HepG2 (cell line): ENCODE results near the gene WDR47. TPM values are rescaled to one million over a fixed set of nuclear protein-coding genes. Genes with fewer than 3 reads are reported as not detected.
A peak's percentile ranks its signal among the peaks of the same experiment; 100 is the strongest.

ENCODE experiments used
- AGO1 ChIP-seq: fragments of 200-400 bp; formaldehyde crosslinking; IDR thresholded peaks from 2 replicates; pipeline ENCODE4 v1.6.1; 2017; ENCODE audit warnings: mild to moderate bottlenecking, low read depth, low read length, moderate library complexity; ENCODE audit not compliant: poor library complexity, severe bottlenecking
- ASH2L ChIP-seq: fragments of 300-600, 200-600 bp; sonication (generic); IDR thresholded peaks from 2 replicates; pipeline ENCODE4 v1.7.0; 2017; ENCODE audit warnings: low read depth, mild to moderate bottlenecking, moderate library complexity, mixed read lengths, low read length; ENCODE audit not compliant: insufficient read length
- ATF4 ChIP-seq, 2 experiments: fragments of 450-650 bp in 1 of 2; sonication (generic) in 1 of 2; formaldehyde crosslinking; IDR thresholded peaks; 2 replicates each; pipeline versions ENCODE4 v1.5.0 to v1.8.0; 2020 to 2022; ENCODE audit warnings: mild to moderate bottlenecking in 1 of 2, missing genetic modification reagents in 1 of 2
- GTF2F1 ChIP-seq: fragments of 150-350 bp; IDR thresholded peaks from 2 replicates; pipeline ENCODE4 v1.6.1; 2014; ENCODE audit warnings: low read length
- KDM5A ChIP-seq: fragments of 200-600 bp; sonication (generic); IDR thresholded peaks from 2 replicates; pipeline ENCODE4 v1.7.0; 2018; ENCODE audit warnings: antibody characterized with exemption, mild to moderate bottlenecking, low read length, borderline replicate concordance
- MED13 ChIP-seq: sonication (generic); formaldehyde crosslinking; IDR thresholded peaks from 2 replicates; pipeline ENCODE4 v1.5.0; 2020; ENCODE audit warnings: missing genetic modification reagents
- MYNN ChIP-seq: sonication (generic); formaldehyde crosslinking; IDR thresholded peaks from 2 replicates; pipeline ENCODE4 v1.4.0; 2020; ENCODE audit warnings: mild to moderate bottlenecking, low read depth, missing genetic modification reagents
- NKX3-1 ChIP-seq: sonication (generic); formaldehyde crosslinking; IDR thresholded peaks from 2 replicates; pipeline ENCODE4 v1.5.0; 2020; ENCODE audit warnings: missing genetic modification reagents
- RAD51 ChIP-seq: fragments of 450-650 bp; IDR thresholded peaks from 2 replicates; pipeline ENCODE4 v1.6.1; 2016; ENCODE audit warnings: borderline replicate concordance
- RORA ChIP-seq: sonication (generic); formaldehyde crosslinking; IDR thresholded peaks from 2 replicates; pipeline ENCODE4 v1.5.0; 2020; ENCODE audit warnings: mild to moderate bottlenecking, missing genetic modification reagents, moderate library complexity
- THAP9 ChIP-seq: sonication (generic); formaldehyde crosslinking; IDR thresholded peaks from 2 replicates; pipeline ENCODE4; 2020; ENCODE audit warnings: missing genetic modification reagents, mild to moderate bottlenecking, borderline replicate concordance
- TMF1 ChIP-seq: sonication (generic); formaldehyde crosslinking; IDR thresholded peaks from 2 replicates; pipeline ENCODE4 v1.8.1; 2022; ENCODE audit warnings: low read depth, missing genetic modification reagents
- ZFP37 ChIP-seq: sonication (generic); formaldehyde crosslinking; IDR thresholded peaks from 2 replicates; pipeline ENCODE4 v1.4.0; 2020; ENCODE audit warnings: missing genetic modification reagents, borderline replicate concordance
- ZNF17 ChIP-seq: sonication (generic); formaldehyde crosslinking; IDR thresholded peaks from 2 replicates; pipeline ENCODE4 v1.5.0; 2020; ENCODE audit warnings: mild to moderate bottlenecking, missing genetic modification reagents
- ZNF607 ChIP-seq: sonication (generic); formaldehyde crosslinking; IDR thresholded peaks from 2 replicates; pipeline ENCODE4 v1.5.1; 2020; ENCODE audit warnings: missing genetic modification reagents, mild to moderate bottlenecking, borderline replicate concordance
- ZNF652 ChIP-seq: IDR thresholded peaks from 2 replicates; pipeline ENCODE4 v1.6.1; 2016; ENCODE audit warnings: low read depth, borderline replicate concordance
- ZNF674 ChIP-seq: sonication (generic); formaldehyde crosslinking; IDR thresholded peaks from 2 replicates; pipeline ENCODE4 v1.5.0; 2020; ENCODE audit warnings: low read depth, mild to moderate bottlenecking, missing genetic modification reagents
- ZNF781 ChIP-seq: sonication (generic); formaldehyde crosslinking; IDR thresholded peaks from 2 replicates; pipeline ENCODE4 v1.5.1; 2020; ENCODE audit warnings: borderline replicate concordance, mild to moderate bottlenecking, missing genetic modification reagents; ENCODE audit errors: not compliant biosample characterization
- polyA plus RNA-seq, 8 experiments: library from polyadenylated mRNA; depleted of rRNA in 3 of 8; stranded (reverse) in 7 of 8; unstranded in 1 of 8; fragments of >200 nt; fragmentation: Illumina TruSeq in 4 of 8; extraction: Trizol in 4 of 8; gene quantifications; 2 replicates each; pipeline versions ENCODE4 v1.2.1 to v1.2.3, GENCODE V29; 2011 to 2016; ENCODE audit warnings: low read depth in 4 of 8, missing spikeins in 1 of 8, mixed read lengths in 1 of 8; ENCODE audit not compliant: insufficient read depth in 1 of 8
- total RNA-seq, 5 experiments: library from RNA; depleted of rRNA; stranded (reverse); fragments of >200 nt; fragmentation: Illumina TruSeq; extraction: Trizol; gene quantifications; 2 replicates each; pipeline ENCODE4 v1.2.3, GENCODE V29; 2016; ENCODE audit warnings: low read depth in 1 of 5
- TF ChIP-seq, protein P1 (sequence below): sonication (generic); formaldehyde crosslinking; IDR thresholded peaks from 2 replicates; pipeline ENCODE4 v1.8.1; 2023; ENCODE audit warnings: missing genetic modification reagents, inconsistent platforms, borderline replicate concordance
- TF ChIP-seq, protein P2 (sequence below): sonication (generic); formaldehyde crosslinking; IDR thresholded peaks from 2 replicates; pipeline ENCODE4 v1.8.0; 2022; ENCODE audit warnings: mild to moderate bottlenecking, missing genetic modification reagents, borderline replicate concordance
- TF ChIP-seq, protein P3 (sequence below): sonication (generic); formaldehyde crosslinking; IDR thresholded peaks from 2 replicates; pipeline ENCODE4 v1.9.0; 2021; ENCODE audit warnings: missing genetic modification reagents, mild to moderate bottlenecking, borderline replicate concordance

WDR47 gene
- total and polyA plus RNA-seq, 2 of the 13 experiments (the other 11 are each of a cell fraction or from before 2014, with no cell fraction given) = 4.3 to 5.9 TPM

DNA sequence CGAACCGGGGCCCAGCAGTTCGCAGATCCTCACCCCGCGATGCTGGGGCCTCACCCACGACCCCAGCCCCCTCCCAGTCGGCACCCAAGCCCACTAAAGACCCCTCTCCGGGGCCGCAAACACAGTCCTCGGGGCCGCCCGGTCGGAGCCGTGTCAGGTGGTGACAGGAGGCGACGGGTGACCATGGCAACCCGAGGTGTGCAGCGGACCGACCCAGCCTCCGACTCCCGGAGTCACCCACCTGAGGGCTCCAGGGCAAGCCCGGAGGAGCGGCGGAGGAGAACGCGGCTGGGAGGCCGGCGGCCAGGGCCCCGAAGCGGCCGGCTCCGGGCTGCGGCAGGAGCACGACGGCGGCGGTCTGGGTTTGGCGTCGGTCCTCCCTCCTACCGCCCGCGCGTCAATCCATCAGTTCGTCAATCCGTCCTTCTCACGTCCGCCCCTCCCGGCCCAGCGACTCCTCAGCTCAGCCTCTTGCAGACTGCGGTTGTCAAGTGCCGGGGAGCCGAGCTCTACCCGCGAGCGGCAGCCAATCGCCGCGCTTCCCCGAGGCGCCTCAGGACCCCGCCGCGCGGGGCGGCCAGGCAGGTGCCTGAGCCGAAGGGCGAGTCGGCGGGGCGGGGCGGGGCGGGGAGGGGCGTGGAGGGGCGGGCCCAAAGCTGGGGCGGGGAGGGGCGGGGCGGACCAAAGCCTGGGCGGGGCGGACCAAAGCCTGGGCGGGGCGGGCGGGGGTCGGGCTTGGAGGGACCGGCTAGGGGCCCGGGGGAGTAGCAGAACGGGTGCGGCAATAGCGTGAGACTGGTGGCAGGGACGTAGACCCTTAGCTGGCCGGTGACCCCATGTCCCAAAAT lies at the start of gene WDR47 (continued):
- TF ChIP-seq MYNN (CRISPR knock-in tag) = no peak
- no peak for TF ChIP-seq ZNF781 (CRISPR knock-in tag)
- no peak for TF ChIP-seq ZFP37 (CRISPR knock-in tag)
- TF ChIP-seq, protein P1, sequence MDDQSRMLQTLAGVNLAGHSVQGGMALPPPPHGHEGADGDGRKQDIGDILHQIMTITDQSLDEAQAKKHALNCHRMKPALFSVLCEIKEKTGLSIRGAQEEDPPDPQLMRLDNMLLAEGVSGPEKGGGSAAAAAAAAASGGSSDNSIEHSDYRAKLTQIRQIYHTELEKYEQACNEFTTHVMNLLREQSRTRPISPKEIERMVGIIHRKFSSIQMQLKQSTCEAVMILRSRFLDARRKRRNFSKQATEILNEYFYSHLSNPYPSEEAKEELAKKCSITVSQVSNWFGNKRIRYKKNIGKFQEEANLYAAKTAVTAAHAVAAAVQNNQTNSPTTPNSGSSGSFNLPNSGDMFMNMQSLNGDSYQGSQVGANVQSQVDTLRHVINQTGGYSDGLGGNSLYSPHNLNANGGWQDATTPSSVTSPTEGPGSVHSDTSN (CRISPR knock-in tag) = no peak
- TF ChIP-seq ZNF652 (CRISPR knock-in tag) = 0 out of 2 replicates have a peak, but pooled peaks have one; percentile 15
- no peak for TF ChIP-seq ATF4 (CRISPR knock-in tag; IDR thresholded peaks at IDR 0.05)
- TF ChIP-seq AGO1 = peak; percentile 28
- no peak for TF ChIP-seq RORA
- peak; percentile 38; the same call in 1 of the 2 replicates for TF ChIP-seq KDM5A
- no peak for TF ChIP-seq RAD51
- no peak for TF ChIP-seq TMF1 (CRISPR knock-in tag)
- no peak for TF ChIP-seq NKX3-1 (CRISPR knock-in tag)
- no peak for TF ChIP-seq THAP9 (CRISPR knock-in tag)
- no peak for TF ChIP-seq ZNF674 (CRISPR knock-in tag)
- TF ChIP-seq, protein P2, sequence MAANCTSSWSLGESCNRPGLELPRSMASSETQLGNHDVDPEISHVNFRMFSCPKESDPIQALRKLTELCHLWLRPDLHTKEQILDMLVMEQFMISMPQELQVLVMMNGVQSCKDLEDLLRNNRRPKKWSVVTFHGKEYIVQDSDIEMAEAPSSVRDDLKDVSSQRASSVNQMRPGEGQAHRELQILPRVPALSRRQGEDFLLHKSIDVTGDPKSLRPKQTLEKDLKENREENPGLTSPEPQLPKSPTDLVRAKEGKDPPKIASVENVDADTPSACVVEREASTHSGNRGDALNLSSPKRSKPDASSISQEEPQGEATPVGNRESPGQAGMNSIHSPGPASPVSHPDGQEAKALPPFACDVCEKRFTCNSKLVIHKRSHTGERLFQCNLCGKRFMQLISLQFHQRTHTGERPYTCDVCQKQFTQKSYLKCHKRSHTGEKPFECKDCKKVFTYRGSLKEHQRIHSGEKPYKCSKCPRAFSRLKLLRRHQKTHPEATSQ (CRISPR knock-in tag) = no peak
- no peak for TF ChIP-seq GTF2F1
- TF ChIP-seq MED13 (CRISPR knock-in tag) = no peak
- TF ChIP-seq ZNF17 (CRISPR knock-in tag) = no peak
- TF ChIP-seq ZNF607 = no peak
- TF ChIP-seq, protein P3, sequence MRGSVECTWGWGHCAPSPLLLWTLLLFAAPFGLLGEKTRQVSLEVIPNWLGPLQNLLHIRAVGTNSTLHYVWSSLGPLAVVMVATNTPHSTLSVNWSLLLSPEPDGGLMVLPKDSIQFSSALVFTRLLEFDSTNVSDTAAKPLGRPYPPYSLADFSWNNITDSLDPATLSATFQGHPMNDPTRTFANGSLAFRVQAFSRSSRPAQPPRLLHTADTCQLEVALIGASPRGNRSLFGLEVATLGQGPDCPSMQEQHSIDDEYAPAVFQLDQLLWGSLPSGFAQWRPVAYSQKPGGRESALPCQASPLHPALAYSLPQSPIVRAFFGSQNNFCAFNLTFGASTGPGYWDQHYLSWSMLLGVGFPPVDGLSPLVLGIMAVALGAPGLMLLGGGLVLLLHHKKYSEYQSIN = no peak
- TF ChIP-seq ASH2L = peak; percentile 86
